Neural cell (in vitro differentiated cells): ENCODE data around the gene TMOD2. TPM values are rescaled to one million over a fixed set of nuclear protein-coding genes. Genes with fewer than 3 reads are reported as not detected.

ENCODE experiments used
- H2AFZ ChIP-seq: fragments of 200-600, 300-800 bp; sonication (generic), shearing (Covaris generic); 2 replicates; pipeline ENCODE4 v1.6.0; 2014; ENCODE audit warnings: low read depth, mild to moderate bottlenecking, antibody characterized with exemption, low read length, moderate library complexity
- H3F3A ChIP-seq: fragments of 200-600 bp; shearing (Covaris generic); 2 replicates; pipeline ENCODE4 v1.6.1; 2016; ENCODE audit warnings: mild to moderate bottlenecking, moderate library complexity, mixed read lengths, antibody characterized with exemption, low read length; ENCODE audit not compliant: insufficient read depth, poor library complexity, severe bottlenecking
- H3K27ac ChIP-seq: fragments of 200-600, 300-800 bp; sonication (generic), shearing (Covaris generic); 2 replicates; pipeline ENCODE4 v1.5.1; 2014; ENCODE audit warnings: mild to moderate bottlenecking, low read length, moderate library complexity
- H3K27me3 ChIP-seq: fragments of 300-800, 200-600 bp; sonication (generic), shearing (Covaris generic); 2 replicates; pipeline ENCODE4 v1.6.0; 2014; ENCODE audit warnings: mild to moderate bottlenecking, low read depth, low read length, moderate library complexity; ENCODE audit not compliant: insufficient read depth
- H3K36me3 ChIP-seq: fragments of 300-800, 200-600 bp; sonication (generic), shearing (Covaris generic); 2 replicates; pipeline ENCODE4 v1.5.1; 2014; ENCODE audit warnings: mild to moderate bottlenecking, antibody characterized with exemption, low read length, moderate library complexity; ENCODE audit not compliant: insufficient read depth
- H3K4me2 ChIP-seq: fragments of 300-800, 200-600 bp; sonication (generic), shearing (Covaris generic); 2 replicates; pipeline ENCODE4 v1.6.0; 2014; ENCODE audit warnings: mild to moderate bottlenecking, low read length
- H3K4me3 ChIP-seq: fragments of 300-800, 200-600 bp; sonication (generic), shearing (Covaris generic); 2 replicates; pipeline ENCODE4 v1.5.1; 2014; ENCODE audit warnings: mild to moderate bottlenecking, low read length, moderate library complexity
- H3K79me2 ChIP-seq: fragments of 200-600 bp; shearing (Covaris generic); replicated peaks from 2 replicates; pipeline ENCODE4 v1.6.0; 2014; ENCODE audit warnings: mild to moderate bottlenecking, low read length, moderate library complexity; ENCODE audit not compliant: insufficient read depth
- H3K9ac ChIP-seq: fragments of 300-800, 200-600 bp; sonication (generic), shearing (Covaris generic); 2 replicates; pipeline ENCODE4 v1.6.1; 2016; ENCODE audit warnings: mild to moderate bottlenecking, low read length, mixed read lengths
- H3K9me2 ChIP-seq: fragments of 200-600 bp; shearing (Covaris generic); 2 replicates; pipeline ENCODE4 v1.6.1; 2016; ENCODE audit warnings: mild to moderate bottlenecking, low read length, mixed read lengths; ENCODE audit not compliant: insufficient read depth
- H3K9me3 ChIP-seq: fragments of 200-600, 300-800 bp; sonication (generic), shearing (Covaris generic); 2 replicates; pipeline ENCODE4 v1.6.1; 2016; ENCODE audit warnings: mild to moderate bottlenecking, mixed run types, low read length, moderate library complexity, mixed read lengths
- H4K20me1 ChIP-seq: fragments of 200-600 bp; shearing (Covaris generic); 2 replicates; pipeline ENCODE4 v1.6.1; 2016; ENCODE audit warnings: mild to moderate bottlenecking, mixed run types; ENCODE audit not compliant: insufficient read depth
- EP300 ChIP-seq: fragments of 450-650 bp; conservative IDR thresholded peaks from 2 replicates; pipeline ENCODE4 v1.6.1; 2014; ENCODE audit warnings: antibody characterized with exemption, mild to moderate bottlenecking, moderate library complexity; ENCODE audit not compliant: poor library complexity, severe bottlenecking
- EZH2 ChIP-seq: fragments of 200-600, 300-800 bp; shearing (Covaris generic), sonication (generic); IDR thresholded peaks from 2 replicates; pipeline ENCODE4 v1.6.1; 2014; ENCODE audit warnings: antibody characterized with exemption, low read length, borderline replicate concordance, mild to moderate bottlenecking; ENCODE audit not compliant: insufficient read depth, poor library complexity, severe bottlenecking
- MXI1 ChIP-seq: fragments of 450-650 bp; conservative IDR thresholded peaks from 2 replicates; pipeline ENCODE4 v1.6.1; 2014; ENCODE audit warnings: antibody characterized with exemption, mild to moderate bottlenecking; ENCODE audit not compliant: poor library complexity, severe bottlenecking
- POLR2AphosphoS5 ChIP-seq: IDR thresholded peaks from 2 replicates; pipeline ENCODE4 v1.6.1; 2012
- RAD21 ChIP-seq: fragments of 450-650 bp; conservative IDR thresholded peaks from 2 replicates; pipeline ENCODE4 v1.6.1; 2014; ENCODE audit warnings: antibody characterized with exemption, mild to moderate bottlenecking, moderate library complexity
- SMC3 ChIP-seq: fragments of 450-650 bp; conservative IDR thresholded peaks from 2 replicates; pipeline ENCODE4 v1.6.1; 2014; ENCODE audit warnings: antibody characterized with exemption, mild to moderate bottlenecking, moderate library complexity; ENCODE audit not compliant: poor library complexity
- TAF1 ChIP-seq: IDR thresholded peaks from 2 replicates; pipeline ENCODE4 v1.6.1; 2012; ENCODE audit warnings: low read depth
- polyA plus RNA-seq: library from polyadenylated mRNA; depleted of rRNA; stranded (reverse); fragments of >200 nt; gene quantifications from 2 replicates; pipeline ENCODE4 v1.2.3, GENCODE V29; 2014
- TF ChIP-seq, protein P1 (sequence below): fragments of 450-650 bp; IDR thresholded peaks from 2 replicates; pipeline ENCODE4 v1.5.1; 2014; ENCODE audit warnings: antibody characterized with exemption, mild to moderate bottlenecking, moderate library complexity; ENCODE audit not compliant: poor library complexity, severe bottlenecking
- TF ChIP-seq, protein P2 (sequence below): IDR thresholded peaks from 2 replicates; pipeline ENCODE4 v1.6.1; 2012; ENCODE audit warnings: borderline replicate concordance

TMOD2 gene
- polyA plus RNA-seq, 1 donor from 2014 or later: 79.9 TPM

GRCh38 chr15:51829376-51830275, 78.2 kb downstream of the TMOD2 start, which contains the start of gene TMOD3:
TMOD3 (plus strand) TSS chr15:51829653; CDS start chr15:51862885, 33,232 bp downstream.
- H3F3A ChIP-seq: no peaks in the 10 kb centered on the region
- peak within 1 kb of the TSS; percentile 47 for H2AFZ ChIP-seq
- no peaks in the 10 kb centered on the region for H3K27me3 ChIP-seq
- H3K79me2 ChIP-seq: peaks cover 25% of the 10 kb centered on the region
- peak within 1 kb of the TSS; percentile 69 for H3K4me2 ChIP-seq
- peak within 1 kb of the TSS; percentile 64 for H3K9ac ChIP-seq
- peak within 1 kb of the TSS; percentile 16 for H3K27ac ChIP-seq
- no peaks in the 10 kb centered on the region for H3K36me3 ChIP-seq
- no peaks in the 10 kb centered on the region for H3K9me3 ChIP-seq
- peak; percentile 20 for TF ChIP-seq RAD21
- peak; percentile 69 for TF ChIP-seq POLR2AphosphoS5
- TF ChIP-seq, protein P1, sequence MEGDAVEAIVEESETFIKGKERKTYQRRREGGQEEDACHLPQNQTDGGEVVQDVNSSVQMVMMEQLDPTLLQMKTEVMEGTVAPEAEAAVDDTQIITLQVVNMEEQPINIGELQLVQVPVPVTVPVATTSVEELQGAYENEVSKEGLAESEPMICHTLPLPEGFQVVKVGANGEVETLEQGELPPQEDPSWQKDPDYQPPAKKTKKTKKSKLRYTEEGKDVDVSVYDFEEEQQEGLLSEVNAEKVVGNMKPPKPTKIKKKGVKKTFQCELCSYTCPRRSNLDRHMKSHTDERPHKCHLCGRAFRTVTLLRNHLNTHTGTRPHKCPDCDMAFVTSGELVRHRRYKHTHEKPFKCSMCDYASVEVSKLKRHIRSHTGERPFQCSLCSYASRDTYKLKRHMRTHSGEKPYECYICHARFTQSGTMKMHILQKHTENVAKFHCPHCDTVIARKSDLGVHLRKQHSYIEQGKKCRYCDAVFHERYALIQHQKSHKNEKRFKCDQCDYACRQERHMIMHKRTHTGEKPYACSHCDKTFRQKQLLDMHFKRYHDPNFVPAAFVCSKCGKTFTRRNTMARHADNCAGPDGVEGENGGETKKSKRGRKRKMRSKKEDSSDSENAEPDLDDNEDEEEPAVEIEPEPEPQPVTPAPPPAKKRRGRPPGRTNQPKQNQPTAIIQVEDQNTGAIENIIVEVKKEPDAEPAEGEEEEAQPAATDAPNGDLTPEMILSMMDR: peak; percentile 43
- no peak for TF ChIP-seq TAF1
- peak; percentile 65 for TF ChIP-seq MXI1
- TF ChIP-seq EP300: no peak
- no peak for TF ChIP-seq EZH2
- no peak for TF ChIP-seq SMC3
- TF ChIP-seq, protein P2, sequence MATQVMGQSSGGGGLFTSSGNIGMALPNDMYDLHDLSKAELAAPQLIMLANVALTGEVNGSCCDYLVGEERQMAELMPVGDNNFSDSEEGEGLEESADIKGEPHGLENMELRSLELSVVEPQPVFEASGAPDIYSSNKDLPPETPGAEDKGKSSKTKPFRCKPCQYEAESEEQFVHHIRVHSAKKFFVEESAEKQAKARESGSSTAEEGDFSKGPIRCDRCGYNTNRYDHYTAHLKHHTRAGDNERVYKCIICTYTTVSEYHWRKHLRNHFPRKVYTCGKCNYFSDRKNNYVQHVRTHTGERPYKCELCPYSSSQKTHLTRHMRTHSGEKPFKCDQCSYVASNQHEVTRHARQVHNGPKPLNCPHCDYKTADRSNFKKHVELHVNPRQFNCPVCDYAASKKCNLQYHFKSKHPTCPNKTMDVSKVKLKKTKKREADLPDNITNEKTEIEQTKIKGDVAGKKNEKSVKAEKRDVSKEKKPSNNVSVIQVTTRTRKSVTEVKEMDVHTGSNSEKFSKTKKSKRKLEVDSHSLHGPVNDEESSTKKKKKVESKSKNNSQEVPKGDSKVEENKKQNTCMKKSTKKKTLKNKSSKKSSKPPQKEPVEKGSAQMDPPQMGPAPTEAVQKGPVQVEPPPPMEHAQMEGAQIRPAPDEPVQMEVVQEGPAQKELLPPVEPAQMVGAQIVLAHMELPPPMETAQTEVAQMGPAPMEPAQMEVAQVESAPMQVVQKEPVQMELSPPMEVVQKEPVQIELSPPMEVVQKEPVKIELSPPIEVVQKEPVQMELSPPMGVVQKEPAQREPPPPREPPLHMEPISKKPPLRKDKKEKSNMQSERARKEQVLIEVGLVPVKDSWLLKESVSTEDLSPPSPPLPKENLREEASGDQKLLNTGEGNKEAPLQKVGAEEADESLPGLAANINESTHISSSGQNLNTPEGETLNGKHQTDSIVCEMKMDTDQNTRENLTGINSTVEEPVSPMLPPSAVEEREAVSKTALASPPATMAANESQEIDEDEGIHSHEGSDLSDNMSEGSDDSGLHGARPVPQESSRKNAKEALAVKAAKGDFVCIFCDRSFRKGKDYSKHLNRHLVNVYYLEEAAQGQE: peak; percentile 51
- H3K4me3 ChIP-seq: peak within 1 kb of the TSS; percentile 91
- H4K20me1 ChIP-seq: no peaks in the 10 kb centered on the region
- no peaks in the 10 kb centered on the region for H3K9me2 ChIP-seq

- Histone ChIP-seq H3K9me2 (no peaks in the 10 kb centered on the region), H3K27ac (no peak overlapping the region), H3K27me3 (no peaks in the 10 kb centered on the region), H4K20me1 (no peaks in the 10 kb centered on the region), H3K9me3 (no peaks in the 10 kb centered on the region), H3F3A (no peaks in the 10 kb centered on the region), H3K36me3 (no peaks in the 10 kb centered on the region), H3K4me3 (peak overlapping the region; percentile 91), H2AFZ (peak overlapping the region; percentile 47), H3K4me2 (peak overlapping the region; percentile 69), H3K9ac (peak overlapping the region; percentile 64), H3K79me2 (peaks cover 28% of the 10 kb centered on the region)
- TF ChIP-seq TAF1 (no peak), EP300 (no peak)
Measured at GRCh38 chr15:51830276-51830806, 78.9 kb downstream of the TMOD2 start.
